ENCODE measurements around the gene NANS. TPM values are rescaled to one million over a fixed set of nuclear protein-coding genes. Genes with fewer than 3 reads are reported as not detected.

NANS gene, protein sequence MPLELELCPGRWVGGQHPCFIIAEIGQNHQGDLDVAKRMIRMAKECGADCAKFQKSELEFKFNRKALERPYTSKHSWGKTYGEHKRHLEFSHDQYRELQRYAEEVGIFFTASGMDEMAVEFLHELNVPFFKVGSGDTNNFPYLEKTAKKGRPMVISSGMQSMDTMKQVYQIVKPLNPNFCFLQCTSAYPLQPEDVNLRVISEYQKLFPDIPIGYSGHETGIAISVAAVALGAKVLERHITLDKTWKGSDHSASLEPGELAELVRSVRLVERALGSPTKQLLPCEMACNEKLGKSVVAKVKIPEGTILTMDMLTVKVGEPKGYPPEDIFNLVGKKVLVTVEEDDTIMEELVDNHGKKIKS
- total RNA-seq: 27.2 TPM

DNA sequence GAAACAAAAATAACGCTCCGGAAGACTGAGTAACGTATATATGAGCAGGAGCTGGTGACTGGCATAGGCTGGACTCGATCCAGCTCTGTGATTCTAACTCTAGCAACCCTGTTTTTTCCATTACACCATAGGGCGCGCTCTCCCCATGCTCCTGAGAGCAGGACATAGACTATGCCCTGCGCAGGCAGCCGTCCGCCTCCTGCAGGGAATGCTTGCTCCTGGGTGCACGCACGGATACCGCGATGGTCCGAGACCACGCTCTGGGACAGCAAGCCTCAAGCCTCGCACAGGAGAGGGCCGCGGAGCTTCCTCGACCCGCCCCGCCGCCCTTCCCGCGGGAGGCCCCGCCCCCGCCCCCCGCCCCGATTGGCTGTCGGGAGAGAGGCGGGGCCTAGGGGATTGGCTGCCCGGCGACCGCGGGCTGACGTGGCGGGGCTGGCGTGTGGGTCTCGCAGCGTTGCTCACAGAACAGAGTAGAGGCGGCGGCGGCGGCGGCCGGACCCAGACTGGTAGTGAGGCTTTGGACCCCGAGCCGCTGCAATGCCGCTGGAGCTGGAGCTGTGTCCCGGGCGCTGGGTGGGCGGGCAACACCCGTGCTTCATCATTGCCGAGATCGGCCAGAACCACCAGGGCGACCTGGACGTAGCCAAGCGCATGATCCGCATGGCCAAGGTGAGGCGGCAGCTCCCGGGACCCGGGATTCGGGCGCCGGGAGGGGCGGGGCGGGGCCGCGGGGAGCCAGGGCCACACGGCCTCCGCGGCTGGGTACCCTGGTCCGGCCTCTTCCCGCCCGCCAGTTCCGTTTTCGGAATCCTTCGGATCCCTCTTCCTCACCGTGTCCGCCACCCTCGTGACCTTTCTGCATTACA, at the start of gene NANS:
TSS of gene NANS (plus strand) at position 464 of the 869 bp plus-strand sequence. CDS start at position 541, 77 bp downstream.

DNA sequence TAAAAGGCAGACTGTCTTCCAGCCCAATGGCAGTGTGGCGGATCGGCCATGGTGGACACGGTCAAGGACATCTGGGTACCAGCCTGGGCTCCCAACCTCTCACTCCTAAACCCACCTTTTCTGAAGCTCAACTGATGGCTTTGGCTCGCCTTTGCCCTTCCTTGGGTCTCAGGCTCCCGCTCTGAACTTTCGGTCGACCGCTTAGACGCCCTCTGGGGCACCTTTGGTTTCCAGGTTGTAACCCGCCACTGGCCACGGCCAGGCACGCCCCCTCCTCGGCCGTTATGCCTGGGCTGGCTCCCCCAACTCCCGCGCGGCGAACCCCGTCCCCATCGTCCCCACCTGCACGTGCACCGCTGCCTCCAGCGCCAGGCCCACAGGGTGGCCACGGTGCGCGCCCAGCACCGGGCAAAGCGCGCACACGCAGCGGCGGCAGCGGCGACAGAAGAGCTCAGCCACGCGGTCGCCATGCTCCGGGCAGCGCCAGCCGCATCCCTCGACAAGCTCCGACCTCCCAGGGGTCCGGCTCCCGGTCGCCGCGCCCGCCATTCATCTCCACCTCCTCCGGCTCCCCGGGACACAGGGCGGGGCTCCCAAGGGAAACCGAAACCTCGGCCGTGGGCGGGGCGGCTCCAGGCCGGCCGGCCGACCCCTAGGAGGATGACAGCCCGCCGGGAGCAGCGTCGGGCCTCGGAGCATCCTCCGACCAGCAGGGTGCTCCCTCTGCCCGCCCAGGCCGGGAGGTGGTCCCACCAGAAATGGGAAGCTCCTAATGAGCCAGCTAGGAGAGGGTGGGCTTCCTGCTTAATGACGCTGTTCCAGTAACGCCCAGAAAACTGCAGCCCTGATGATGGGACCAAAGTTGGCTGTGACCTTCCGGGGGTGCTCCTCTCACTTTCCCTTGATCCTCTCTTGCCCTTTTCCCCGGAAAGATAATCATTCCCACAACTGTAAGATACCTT, 62.4 kb downstream of the NANS start, which contains the start of gene TRIM14:
TSS of gene TRIM14 (minus strand) at position 583 of the 962 bp plus-strand sequence. CDS start at position 549, 34 bp downstream.

Small RNA genes lying within 50 kb of the gene (small RNA-seq; reads per million reads assigned to genes)
- gene RF00017 (not detected), gene RNU6-918P (not detected)

Other genes with a start within 250 kb of the NANS start
- gene FOXE1, start 203.5 kb upstream of the NANS start, total RNA-seq: not detected
- gene TRMO, start 134.2 kb upstream of the NANS start, total RNA-seq: 19.6 TPM
- gene HEMGN, start 118.6 kb upstream of the NANS start, total RNA-seq: 4.2 TPM
- gene ANP32B, start 73.4 kb upstream of the NANS start, total RNA-seq: 7.2 TPM
- 2.8 TPM for gene TRIM14, start 62.5 kb downstream of the NANS start, total RNA-seq
- gene CORO2A, start 135.9 kb downstream of the NANS start, total RNA-seq: 7.6 TPM
- gene TBC1D2, start 198.9 kb downstream of the NANS start, total RNA-seq: 2.8 TPM